ENCODE results near the gene OR10H4.
"Not testable (repeated sequence)": the region's sequence is repeated elsewhere in the genome, so short reads cannot be mapped to it uniquely, and the experiment has no call there.

Gene OR10H4

GRCh38 chr19:15948223-15949058, at the start of gene OR10H4:
Gene OR10H4, plus strand, starts transcription at chr19:15949008. Its CDS starts 0 bp downstream, at chr19:15949008.
- no peak for DNase-seq

GRCh38 chr19:15899561-15899960, 49.2 kb upstream of the OR10H4 start:
- not testable (repeated sequence) for DNase-seq

- not testable (repeated sequence) for DNase-seq
These were observed 48.8 kb upstream of the OR10H4 start for GRCh38 chr19:15900032-15900431.

- no peak for DNase-seq
These were observed 48.3 kb upstream of the OR10H4 start for GRCh38 chr19:15900504-15900903.

GRCh38 chr19:15902254-15902653, 46.6 kb upstream of the OR10H4 start:
- no peak for DNase-seq

- DNase-seq, result not testable (repeated sequence)
These were observed 45.9 kb upstream of the OR10H4 start for GRCh38 chr19:15902898-15903297.

- no peak for DNase-seq
These were observed 43.8 kb upstream of the OR10H4 start for GRCh38 chr19:15905026-15905425.

GRCh38 chr19:15911599-15912235, 37.1 kb upstream of the OR10H4 start:
- DNase-seq, result no peak

GRCh38 chr19:15913384-15913783, 35.4 kb upstream of the OR10H4 start:
- no peak for DNase-seq

GRCh38 chr19:15913830-15914229, 35.0 kb upstream of the OR10H4 start:
- no peak for DNase-seq

- DNase-seq, result no peak
These were observed 33.7 kb upstream of the OR10H4 start for GRCh38 chr19:15915109-15915508.

GRCh38 chr19:15919243-15919642, 29.6 kb upstream of the OR10H4 start:
- no peak for DNase-seq

GRCh38 chr19:15922021-15922420, 26.8 kb upstream of the OR10H4 start:
- DNase-seq, result no peak

GRCh38 chr19:15923702-15924101, 25.1 kb upstream of the OR10H4 start:
- no peak for DNase-seq

GRCh38 chr19:15926484-15926883, 22.3 kb upstream of the OR10H4 start:
- DNase-seq, result no peak

- no peak for DNase-seq
These were observed 20.5 kb upstream of the OR10H4 start for GRCh38 chr19:15928321-15928720.

GRCh38 chr19:15933761-15934331, 15.0 kb upstream of the OR10H4 start:
- DNase-seq, result not testable (repeated sequence)

- no peak for DNase-seq
These were observed 14.3 kb upstream of the OR10H4 start, which contains the start of gene CYP4F11 for GRCh38 chr19:15934332-15935078. Gene CYP4F11, minus strand, starts transcription at chr19:15934529. Its CDS starts 121 bp downstream, at chr19:15934408.

GRCh38 chr19:15935167-15935702, 13.6 kb upstream of the OR10H4 start:
- DNase-seq, result no peak

GRCh38 chr19:15936173-15936572, 12.6 kb upstream of the OR10H4 start:
- no peak for DNase-seq

GRCh38 chr19:15936950-15937349, 11.9 kb upstream of the OR10H4 start:
- no peak for DNase-seq

- DNase-seq, result no peak
These were observed 11.0 kb upstream of the OR10H4 start for GRCh38 chr19:15937771-15938170.

- DNase-seq, result no peak
These were observed 4.4 kb upstream of the OR10H4 start for GRCh38 chr19:15944401-15944800.

All from kidney glomerular epithelial cell (primary cell).